Fibroblast of the aortic adventitia (primary cell): ENCODE data around the gene RALA. TPM values are rescaled to one million over a fixed set of nuclear protein-coding genes. Genes with fewer than 3 reads are reported as not detected.
A peak's percentile ranks its signal among the peaks of the same experiment; 100 is the strongest.
"Not testable (repeated sequence)": the region's sequence is repeated elsewhere in the genome, so short reads cannot be mapped to it uniquely, and the experiment has no call there.

Experiments
- DNase-seq: peaks from one replicate; pipeline ENCODE4 v3.0.0-alpha.2; 2010; ENCODE audit warnings: low read depth
- H3K4me3 ChIP-seq: 2 replicates; pipeline ENCODE4 v1.5.1; 2011; ENCODE audit warnings: low read depth, mild to moderate bottlenecking, control low read depth, low read length, moderate library complexity
- total RNA-seq: library from RNA; depleted of rRNA; stranded (reverse); fragments of >200 nt; gene quantifications from 2 replicates; pipeline ENCODE4 v1.2.3, GENCODE V29; 2012; ENCODE audit warnings: low replicate concordance
- TF ChIP-seq, protein P1 (sequence below): IDR thresholded peaks from 2 replicates; pipeline ENCODE4 v1.5.1; 2011; ENCODE audit warnings: mild to moderate bottlenecking, low read length, control low read depth, inconsistent platforms; ENCODE audit not compliant: insufficient read depth

Gene RALA
- total RNA-seq, 1 donor = 42.7 TPM

DNA sequence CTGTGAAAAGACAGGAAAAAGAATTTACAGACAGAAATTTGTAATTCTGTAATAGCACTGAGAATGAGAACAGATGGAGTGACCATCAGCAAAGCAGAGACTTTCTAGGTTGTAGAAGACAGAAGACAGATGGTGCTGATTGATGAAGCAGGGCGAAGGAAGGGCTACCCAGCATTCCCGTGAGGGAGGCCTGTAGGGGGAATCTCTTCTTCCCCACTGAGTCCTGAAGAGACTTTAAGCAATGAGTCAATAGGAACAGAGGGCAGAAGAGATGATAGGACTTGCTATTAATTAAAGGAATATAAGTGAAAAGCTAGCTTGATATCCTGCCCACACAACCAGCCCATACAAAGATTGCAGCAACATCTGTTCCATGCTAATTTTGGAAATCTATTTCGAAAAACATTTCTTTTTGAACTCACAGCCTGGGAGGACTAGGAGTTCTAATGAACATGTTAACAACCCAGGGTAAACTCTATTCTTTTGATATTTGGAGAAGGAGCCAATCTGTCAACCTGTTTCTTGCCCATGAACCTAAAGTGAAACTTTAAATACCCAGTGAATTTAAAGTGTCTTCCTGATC is 44.1 kb downstream of the RALA start:
- TF ChIP-seq, protein P1, sequence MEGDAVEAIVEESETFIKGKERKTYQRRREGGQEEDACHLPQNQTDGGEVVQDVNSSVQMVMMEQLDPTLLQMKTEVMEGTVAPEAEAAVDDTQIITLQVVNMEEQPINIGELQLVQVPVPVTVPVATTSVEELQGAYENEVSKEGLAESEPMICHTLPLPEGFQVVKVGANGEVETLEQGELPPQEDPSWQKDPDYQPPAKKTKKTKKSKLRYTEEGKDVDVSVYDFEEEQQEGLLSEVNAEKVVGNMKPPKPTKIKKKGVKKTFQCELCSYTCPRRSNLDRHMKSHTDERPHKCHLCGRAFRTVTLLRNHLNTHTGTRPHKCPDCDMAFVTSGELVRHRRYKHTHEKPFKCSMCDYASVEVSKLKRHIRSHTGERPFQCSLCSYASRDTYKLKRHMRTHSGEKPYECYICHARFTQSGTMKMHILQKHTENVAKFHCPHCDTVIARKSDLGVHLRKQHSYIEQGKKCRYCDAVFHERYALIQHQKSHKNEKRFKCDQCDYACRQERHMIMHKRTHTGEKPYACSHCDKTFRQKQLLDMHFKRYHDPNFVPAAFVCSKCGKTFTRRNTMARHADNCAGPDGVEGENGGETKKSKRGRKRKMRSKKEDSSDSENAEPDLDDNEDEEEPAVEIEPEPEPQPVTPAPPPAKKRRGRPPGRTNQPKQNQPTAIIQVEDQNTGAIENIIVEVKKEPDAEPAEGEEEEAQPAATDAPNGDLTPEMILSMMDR = peak; percentile 2

DNA sequence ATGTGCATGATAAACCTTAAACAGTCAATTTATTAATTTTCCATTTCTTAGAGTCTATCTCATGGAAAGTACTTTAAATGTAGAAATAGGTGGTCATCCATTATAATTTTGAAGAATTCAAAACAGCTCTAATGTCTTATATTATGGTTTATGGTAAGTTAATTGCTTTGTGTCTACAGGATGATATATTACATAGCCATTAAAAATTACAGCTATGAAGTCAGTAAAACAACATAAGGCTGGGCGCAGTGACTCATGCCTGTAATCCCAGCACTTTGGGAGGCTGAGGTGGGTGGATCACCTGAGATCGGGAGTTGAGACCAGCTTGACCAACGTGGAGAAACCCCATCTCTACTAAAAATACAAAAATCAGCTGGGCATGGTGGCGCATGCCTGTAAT is 44.9 kb downstream of the RALA start:
- H3K4me3 ChIP-seq, DNase-seq: not testable (repeated sequence)

More for the DNA sequence above, 44.1 kb downstream of the RALA start:
- H3K4me3 ChIP-seq = no peak overlapping the region
- no peak for DNase-seq

DNA sequence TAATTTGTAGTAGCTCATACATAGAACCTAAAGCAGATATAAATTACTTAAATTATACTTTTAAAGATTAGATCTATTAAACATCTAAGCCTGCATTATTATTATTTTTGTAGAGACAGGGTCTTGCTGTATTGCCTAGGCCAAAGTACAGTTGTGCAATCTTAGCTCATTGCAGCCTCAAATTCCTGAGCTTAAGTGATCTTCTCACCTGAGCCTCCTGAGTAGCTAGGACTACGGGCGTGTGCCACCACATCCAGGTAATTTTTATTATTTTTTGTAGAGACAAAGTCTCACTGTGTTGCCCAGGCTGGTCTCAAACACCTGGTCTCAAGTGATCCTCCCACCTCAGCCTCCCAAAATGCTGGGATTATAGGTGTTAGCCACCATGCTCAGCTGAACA is 46.7 kb downstream of the RALA start:
- TF ChIP-seq, protein P1 = no peak
- DNase-seq = no peak
- no peak overlapping the region for H3K4me3 ChIP-seq

DNA sequence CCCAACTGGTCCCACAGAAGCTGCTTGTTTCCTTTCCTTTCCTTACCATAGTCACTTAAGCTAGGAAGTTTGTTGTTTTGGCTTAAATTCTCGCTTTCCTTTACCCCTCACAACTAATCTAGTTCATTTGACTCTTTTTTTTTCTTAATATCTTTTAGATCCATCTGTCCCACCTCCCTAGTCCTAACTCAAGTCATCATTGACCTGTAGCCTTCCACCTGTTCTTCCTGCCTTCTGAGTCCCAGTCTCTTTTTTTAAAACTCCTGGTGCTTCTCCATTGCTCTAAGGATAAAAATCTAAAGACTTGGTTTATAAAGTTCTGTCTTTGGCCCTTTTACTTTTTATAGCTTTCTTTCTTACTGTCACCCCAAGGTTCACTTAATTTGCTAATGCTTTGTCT is 47.6 kb downstream of the RALA start:
- TF ChIP-seq, protein P1 = no peak
- DNase-seq = no peak
- no peak overlapping the region for H3K4me3 ChIP-seq

DNA sequence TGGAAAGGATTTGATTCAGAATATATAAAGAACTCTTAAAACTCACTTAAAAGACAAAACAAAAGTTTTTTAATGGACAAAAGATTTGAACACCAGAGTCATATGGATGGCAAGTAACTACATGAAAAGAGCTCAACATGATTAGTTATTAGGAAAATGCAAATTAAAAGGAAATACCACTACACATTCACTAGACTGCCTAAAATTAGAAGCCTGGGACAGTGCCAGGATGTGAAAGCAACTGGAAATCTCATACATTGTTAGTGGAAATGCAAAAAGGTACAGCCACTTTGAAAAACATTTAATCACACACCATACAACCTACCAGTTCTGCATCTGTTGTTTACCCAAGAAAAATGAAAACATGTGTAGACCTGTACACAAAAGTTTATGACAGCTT is 48.8 kb downstream of the RALA start:
- no peak overlapping the region for H3K4me3 ChIP-seq
- TF ChIP-seq, protein P1 = no peak
- DNase-seq = no peak

DNA sequence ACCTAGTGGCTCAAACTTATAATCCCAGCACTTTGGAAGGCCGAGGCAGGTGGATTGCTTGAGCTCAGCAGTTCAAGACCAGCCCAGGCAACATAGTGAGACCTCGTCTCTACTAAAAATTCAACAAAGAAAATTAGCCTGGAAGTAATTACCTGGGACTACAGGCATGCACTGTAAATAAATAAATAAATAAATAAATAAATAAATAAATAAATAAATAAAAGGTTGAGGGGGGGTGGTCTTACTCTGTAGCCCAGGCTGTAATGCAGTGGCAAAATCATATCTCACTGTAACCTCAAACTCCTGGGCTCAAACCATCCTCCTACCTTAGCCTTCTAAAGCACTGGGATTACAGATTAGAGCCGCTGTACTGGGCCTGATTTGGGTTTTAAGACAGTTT is 50.5 kb downstream of the RALA start:
- DNase-seq = no peak
- H3K4me3 ChIP-seq = no peak overlapping the region
- TF ChIP-seq, protein P1 = no peak

DNA sequence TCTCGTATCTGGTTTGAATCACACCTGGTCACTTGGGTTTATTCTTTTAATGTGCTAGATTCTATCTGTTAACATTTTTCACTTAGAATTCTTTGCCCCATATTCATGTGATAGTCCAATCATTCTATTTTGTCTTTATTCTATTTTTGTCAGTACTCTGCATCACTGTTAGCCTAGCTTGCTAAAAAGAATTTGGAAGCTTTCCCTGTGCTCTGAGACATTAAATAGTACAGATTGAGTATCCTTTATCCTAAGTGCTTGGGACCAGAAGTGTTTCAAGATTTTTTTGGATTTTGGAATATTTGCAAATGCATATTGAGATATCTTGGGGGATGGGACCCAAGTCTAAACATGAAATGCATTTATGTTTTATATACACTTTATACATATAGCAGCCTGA is 51.0 kb downstream of the RALA start:
- H3K4me3 ChIP-seq = no peak overlapping the region
- TF ChIP-seq, protein P1 = no peak
- DNase-seq = peak; percentile 59
